Ascending aorta (tissue), 2 donors: ENCODE results near the gene AIG1. TPM values are rescaled to one million over a fixed set of nuclear protein-coding genes. Genes with fewer than 3 reads are reported as not detected.

Experiments used
- DNase-seq, 2 donors: peaks; one replicate each; pipeline ENCODE4 v3.0.0-alpha.2; 2019; ENCODE audit warnings: low spot score in 2 of 2
- H3K27ac ChIP-seq, 2 donors: fragments of 200-600 bp; sonication (generic); one replicate each; pipeline ENCODE4 v1.5.1; 2016 to 2017; ENCODE audit warnings: mild to moderate bottlenecking in 1 of 2
- H3K27me3 ChIP-seq: fragments of 200-600 bp; sonication (generic); one replicate; pipeline ENCODE4 v1.5.1; 2017
- H3K36me3 ChIP-seq, 2 donors: fragments of 200-600 bp; sonication (generic); one replicate each; pipeline ENCODE4 v1.5.1; 2016
- H3K4me1 ChIP-seq, 2 donors: fragments of 200-600 bp; sonication (generic); one replicate each; pipeline ENCODE4 v1.5.1; 2016 to 2017; ENCODE audit warnings: mild to moderate bottlenecking in 1 of 2
- H3K4me3 ChIP-seq, 2 donors: fragments of 200-600 bp; sonication (generic); one replicate each; pipeline ENCODE4 v1.5.1; 2016 to 2017; ENCODE audit warnings: mild to moderate bottlenecking in 1 of 2
- H3K9me3 ChIP-seq, 2 donors: fragments of 200-600 bp; sonication (generic); one replicate each; pipeline ENCODE4 v1.5.1; 2016
- CTCF ChIP-seq, 3 experiments: fragments of 200-600 bp in 2 of 3; fragments of 450-650 bp in 1 of 3; sonication (generic) in 2 of 3; IDR thresholded peaks; one replicate each; pipeline ENCODE4 v1.5.1; 2016 to 2019; ENCODE audit warnings: antibody characterized with exemption in 3 of 3, mild to moderate bottlenecking in 1 of 3, moderate library complexity in 1 of 3
- intact Hi-C: fragments of 100-400 bp; cut with DNase I; formaldehyde crosslinking; loops from one replicate; pipeline ENCODE4 v1.15.1; 2023
- total RNA-seq: library from RNA; depleted of rRNA; stranded (reverse); fragments of >200 nt; gene quantifications from one replicate; pipeline ENCODE4 v1.1.0, GENCODE V29; 2016

AIG1 gene
- total RNA-seq, 1 donor from 2014 or later = 5.3 TPM

GRCh38 chr6:143323729-143324470 is 263.2 kb downstream of the AIG1 start:
- no peaks in the 10 kb centered on the region for H3K9me3 ChIP-seq
- no peaks in the 10 kb centered on the region for H3K36me3 ChIP-seq
- no peaks in the 10 kb centered on the region for H3K4me1 ChIP-seq
- H3K27ac ChIP-seq = no peak overlapping the region
- no peak overlapping the region for H3K4me3 ChIP-seq
- no peaks in the 10 kb centered on the region for H3K27me3 ChIP-seq
- intact Hi-C loops = no loop called here
- no peak for DNase-seq
- no peak for TF ChIP-seq CTCF (IDR thresholded peaks at IDR 0.05)

GRCh38 chr6:143325379-143326140 is 264.9 kb downstream of the AIG1 start:
- no peaks in the 10 kb centered on the region for H3K27me3 ChIP-seq
- H3K4me1 ChIP-seq = no peaks in the 10 kb centered on the region
- intact Hi-C loops = no loop called here
- no peak for DNase-seq
- H3K27ac ChIP-seq = no peak overlapping the region
- H3K9me3 ChIP-seq = no peaks in the 10 kb centered on the region
- no peak overlapping the region for H3K4me3 ChIP-seq
- no peaks in the 10 kb centered on the region for H3K36me3 ChIP-seq
- TF ChIP-seq CTCF (IDR thresholded peaks at IDR 0.05) = no peak

- no peak overlapping the region for H3K27ac ChIP-seq
- no peaks in the 10 kb centered on the region for H3K4me1 ChIP-seq
- no peak overlapping the region for H3K4me3 ChIP-seq
- no peaks in the 10 kb centered on the region for H3K27me3 ChIP-seq
- intact Hi-C loops = no loop called here
- peaks cover 0 to 3% of the 10 kb centered on the region in 2 donors for H3K36me3 ChIP-seq
- DNase-seq = no peak
- no peak for TF ChIP-seq CTCF (IDR thresholded peaks at IDR 0.05)
- no peaks in the 10 kb centered on the region for H3K9me3 ChIP-seq
Observed at GRCh38 chr6:143328876-143329275, 268.2 kb downstream of the AIG1 start.

- no peak overlapping the region for H3K27ac ChIP-seq
- no peak overlapping the region for H3K4me3 ChIP-seq
- H3K27me3 ChIP-seq = no peaks in the 10 kb centered on the region
- no peaks in the 10 kb centered on the region for H3K9me3 ChIP-seq
- no peak for DNase-seq
- TF ChIP-seq CTCF (IDR thresholded peaks at IDR 0.05) = no peak
- H3K4me1 ChIP-seq = no peaks in the 10 kb centered on the region
- peaks cover 0 to 6% of the 10 kb centered on the region in 2 donors for H3K36me3 ChIP-seq
- intact Hi-C loops = no loop called here
Observed at GRCh38 chr6:143329323-143329722, 268.6 kb downstream of the AIG1 start.

- intact Hi-C loops = no loop called here
- peaks cover 0 to 6% of the 10 kb centered on the region in 2 donors for H3K36me3 ChIP-seq
- no peaks in the 10 kb centered on the region for H3K27me3 ChIP-seq
- no peaks in the 10 kb centered on the region for H3K4me1 ChIP-seq
- H3K27ac ChIP-seq = no peak overlapping the region
- no peak overlapping the region for H3K4me3 ChIP-seq
- no peak for TF ChIP-seq CTCF (IDR thresholded peaks at IDR 0.05)
- H3K9me3 ChIP-seq = no peaks in the 10 kb centered on the region
- DNase-seq = no peak
Observed at GRCh38 chr6:143331362-143331761, 270.7 kb downstream of the AIG1 start.
